WI38 (cell line): ENCODE data around the gene ATOX1.

Source experiments
- H3K4me3 ChIP-seq: 2 replicates; pipeline ENCODE4 v1.5.1; 2011; ENCODE audit warnings: low read depth, mild to moderate bottlenecking, control low read depth, low read length
- TF ChIP-seq, protein P1 (sequence below): IDR thresholded peaks from 2 replicates; pipeline ENCODE4 v1.5.1; 2012; ENCODE audit warnings: low read depth, mild to moderate bottlenecking, control low read depth, low read length

The ATOX1 gene

GRCh38 chr5:151775025-151775606 lies 16.7 kb upstream of the ATOX1 start:
- TF ChIP-seq, protein P1, sequence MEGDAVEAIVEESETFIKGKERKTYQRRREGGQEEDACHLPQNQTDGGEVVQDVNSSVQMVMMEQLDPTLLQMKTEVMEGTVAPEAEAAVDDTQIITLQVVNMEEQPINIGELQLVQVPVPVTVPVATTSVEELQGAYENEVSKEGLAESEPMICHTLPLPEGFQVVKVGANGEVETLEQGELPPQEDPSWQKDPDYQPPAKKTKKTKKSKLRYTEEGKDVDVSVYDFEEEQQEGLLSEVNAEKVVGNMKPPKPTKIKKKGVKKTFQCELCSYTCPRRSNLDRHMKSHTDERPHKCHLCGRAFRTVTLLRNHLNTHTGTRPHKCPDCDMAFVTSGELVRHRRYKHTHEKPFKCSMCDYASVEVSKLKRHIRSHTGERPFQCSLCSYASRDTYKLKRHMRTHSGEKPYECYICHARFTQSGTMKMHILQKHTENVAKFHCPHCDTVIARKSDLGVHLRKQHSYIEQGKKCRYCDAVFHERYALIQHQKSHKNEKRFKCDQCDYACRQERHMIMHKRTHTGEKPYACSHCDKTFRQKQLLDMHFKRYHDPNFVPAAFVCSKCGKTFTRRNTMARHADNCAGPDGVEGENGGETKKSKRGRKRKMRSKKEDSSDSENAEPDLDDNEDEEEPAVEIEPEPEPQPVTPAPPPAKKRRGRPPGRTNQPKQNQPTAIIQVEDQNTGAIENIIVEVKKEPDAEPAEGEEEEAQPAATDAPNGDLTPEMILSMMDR, result no peak
- peak overlapping the region; percentile 95; the same call in 1 of the 2 replicates for H3K4me3 ChIP-seq

- peak overlapping the region; percentile 95 for H3K4me3 ChIP-seq
- TF ChIP-seq, protein P1, result no peak
Measured at GRCh38 chr5:151773951-151774350, 15.5 kb upstream of the ATOX1 start.

DNA sequence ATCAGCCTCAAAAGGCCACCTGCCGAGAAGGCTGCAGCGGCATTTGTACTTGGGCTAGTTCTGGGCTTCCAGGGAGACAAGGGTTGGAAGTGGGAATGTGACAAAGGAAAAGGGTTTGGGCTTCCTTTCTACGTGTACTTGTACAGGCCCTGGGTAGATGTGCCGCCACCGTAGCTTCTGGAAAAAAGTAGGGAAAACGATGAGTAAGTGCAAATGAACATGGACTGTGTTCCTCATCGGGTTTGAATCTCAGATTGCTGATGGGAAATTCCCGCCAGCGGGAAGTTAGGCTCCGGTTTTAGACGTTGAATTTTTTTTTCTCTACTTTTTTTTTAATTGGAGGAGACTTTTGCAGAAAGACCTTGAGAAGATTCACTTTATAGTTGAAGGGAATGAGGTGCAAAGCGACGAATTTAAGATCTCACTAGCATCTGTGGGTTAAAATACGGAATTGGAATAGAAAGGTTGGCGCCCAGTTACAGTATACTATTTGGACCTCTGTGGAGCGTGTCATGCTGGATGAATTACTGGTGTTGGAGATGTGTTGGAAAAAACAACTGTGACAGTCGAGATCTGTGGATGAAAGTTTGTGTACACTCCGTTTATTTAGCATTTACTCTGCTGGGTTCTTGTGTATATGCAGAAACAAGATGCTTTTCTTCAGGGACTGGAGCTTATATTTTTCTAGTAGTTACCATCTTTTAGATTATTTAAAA lies 14.6 kb upstream of the ATOX1 start:
- peak overlapping the region; percentile 95 for H3K4me3 ChIP-seq
- TF ChIP-seq, protein P1, result no peak

GRCh38 chr5:151772029-151772845 lies 13.8 kb upstream of the ATOX1 start:
- H3K4me3 ChIP-seq, result peak overlapping the region; percentile 95
- TF ChIP-seq, protein P1, result no peak

GRCh38 chr5:151771259-151772028 lies 13.0 kb upstream of the ATOX1 start, which contains the start of gene G3BP1:
Gene G3BP1 (plus strand): TSS chr5:151771954. CDS start chr5:151786621, 14,667 bp downstream.
- TF ChIP-seq, protein P1, result 0 out of 2 replicates have a peak, but pooled peaks have one; percentile 23
- peak within 1 kb of the TSS; percentile 95 for H3K4me3 ChIP-seq

- TF ChIP-seq, protein P1, result no peak
- H3K4me3 ChIP-seq, result peak overlapping the region; percentile 56
Measured at GRCh38 chr5:151770383-151771258, 12.2 kb upstream of the ATOX1 start.
